HuH-7.5 (cell line): ENCODE data around the gene SMAD7.
A peak's percentile ranks its signal among the peaks of the same experiment; 100 is the strongest.

ENCODE experiments used
- DNase-seq: peaks from one replicate; pipeline ENCODE4 v3.0.0; 2011; ENCODE audit warnings: low spot score

The SMAD7 gene

GRCh38 chr18:48944634-48945033 is 6.1 kb downstream of the SMAD7 start:
- no peak for DNase-seq

- DNase-seq, result no peak
These were observed 6.8 kb downstream of the SMAD7 start for GRCh38 chr18:48943736-48944527.

- DNase-seq, result no peak
These were observed 7.4 kb downstream of the SMAD7 start for GRCh38 chr18:48943333-48943732.

- peak; percentile 90 for DNase-seq
These were observed 8.1 kb downstream of the SMAD7 start for GRCh38 chr18:48942554-48943261.

- no peak for DNase-seq
These were observed 8.7 kb downstream of the SMAD7 start for GRCh38 chr18:48942086-48942485.

- DNase-seq, result no peak
These were observed 9.1 kb downstream of the SMAD7 start for GRCh38 chr18:48941672-48942071.

- no peak for DNase-seq
These were observed 9.7 kb downstream of the SMAD7 start for GRCh38 chr18:48940854-48941611.

- no peak for DNase-seq
These were observed 11.3 kb downstream of the SMAD7 start for GRCh38 chr18:48939205-48940097.

- no peak for DNase-seq
These were observed 11.9 kb downstream of the SMAD7 start for GRCh38 chr18:48938827-48939204.

- DNase-seq, result no peak
These were observed 12.7 kb downstream of the SMAD7 start for GRCh38 chr18:48937869-48938750.

GRCh38 chr18:48935433-48935774 is 15.4 kb downstream of the SMAD7 start:
- DNase-seq, result no peak

GRCh38 chr18:48934723-48935432 is 15.9 kb downstream of the SMAD7 start:
- no peak for DNase-seq

- DNase-seq, result no peak
These were observed 16.4 kb downstream of the SMAD7 start for GRCh38 chr18:48934415-48934722.

GRCh38 chr18:48933578-48934414 is 17.0 kb downstream of the SMAD7 start:
- no peak for DNase-seq

GRCh38 chr18:48932822-48933510 is 17.8 kb downstream of the SMAD7 start:
- DNase-seq, result no peak

- no peak for DNase-seq
These were observed 18.3 kb downstream of the SMAD7 start for GRCh38 chr18:48932462-48932818.

- no peak for DNase-seq
These were observed 18.9 kb downstream of the SMAD7 start for GRCh38 chr18:48931680-48932461.

- no peak for DNase-seq
These were observed 19.8 kb downstream of the SMAD7 start for GRCh38 chr18:48930926-48931325.
